K562 (cell line): ENCODE data around the gene SGMS1. TPM values are rescaled to one million over a fixed set of nuclear protein-coding genes. Genes with fewer than 3 reads are reported as not detected.

Experiments
- MXI1 ChIP-seq: IDR thresholded peaks from 2 replicates; pipeline ENCODE4 v1.6.1; 2011; ENCODE audit warnings: low read depth, mild to moderate bottlenecking, improper control_type of control experiment, low read length
- NR4A1 ChIP-seq, 2 experiments: fragments of 250-450 bp in 1 of 2; fragments of 450-650 bp in 1 of 2; sonication (Bioruptor Pico) in 1 of 2; IDR thresholded peaks; 2 replicates each; pipeline versions ENCODE4 v1.4.0 to v1.6.1; 2016 to 2020; ENCODE audit warnings: mild to moderate bottlenecking in 2 of 2, missing compliant biosample characterization in 1 of 2, missing genetic modification characterization in 1 of 2, moderate library complexity in 1 of 2
- ZBTB49 ChIP-seq: sonication (generic); formaldehyde crosslinking; IDR thresholded peaks from 2 replicates; pipeline ENCODE4 v1.8.0; 2022; ENCODE audit warnings: missing genetic modification reagents, mild to moderate bottlenecking, borderline replicate concordance
- ZNF407 ChIP-seq: fragments of 450-650 bp; IDR thresholded peaks from 2 replicates; pipeline ENCODE4 v1.6.1; 2016; ENCODE audit warnings: low read depth
- ZNF431 ChIP-seq: sonication (generic); formaldehyde crosslinking; IDR thresholded peaks from 2 replicates; pipeline ENCODE4 v1.8.0; 2022; ENCODE audit warnings: mild to moderate bottlenecking, missing genetic modification reagents
- polyA plus RNA-seq, 8 experiments: library from polyadenylated mRNA; depleted of rRNA in 4 of 8; stranded (reverse) in 5 of 8; unstranded in 3 of 8; fragments of >200 nt; fragmentation: Nextera tagmentation in 2 of 8; fragmentation: Illumina TruSeq in 1 of 8; extraction: Ambion mirVana in 2 of 8; extraction: Trizol in 1 of 8; gene quantifications; 2 replicates each; pipeline versions ENCODE4 v1.2.1 to v1.2.3, GENCODE V29; 2011 to 2014; ENCODE audit warnings: inconsistent platforms in 1 of 8, missing spikeins in 1 of 8
- total RNA-seq, 7 experiments: library from RNA; depleted of rRNA in 6 of 7; stranded (reverse); fragments of >200 nt in 6 of 7; fragmentation: Illumina TruSeq in 2 of 7; extraction: Trizol in 2 of 7; gene quantifications; 2 replicates each; pipeline versions ENCODE4 v1.2.1 to v1.2.3, GENCODE V29; 2011 to 2021; ENCODE audit warnings: low replicate concordance in 1 of 7
- TF ChIP-seq, protein P1 (sequence below): sonication (generic); formaldehyde crosslinking; IDR thresholded peaks from 2 replicates; pipeline ENCODE4 v1.8.0; 2023; ENCODE audit warnings: missing genetic modification reagents, mild to moderate bottlenecking, borderline replicate concordance
- TF ChIP-seq, protein P2 (sequence below): fragments of 450-650 bp; formaldehyde crosslinking; conservative IDR thresholded peaks from 2 replicates; pipeline ENCODE4 v1.4.0; 2022; ENCODE audit warnings: mild to moderate bottlenecking, missing genetic modification characterization

Gene SGMS1
- total and polyA plus RNA-seq, 9 of the 15 experiments (the other 6 are each of a cell fraction or from before 2014, with no cell fraction given): 22.6 to 232 (median 82.2) TPM

DNA sequence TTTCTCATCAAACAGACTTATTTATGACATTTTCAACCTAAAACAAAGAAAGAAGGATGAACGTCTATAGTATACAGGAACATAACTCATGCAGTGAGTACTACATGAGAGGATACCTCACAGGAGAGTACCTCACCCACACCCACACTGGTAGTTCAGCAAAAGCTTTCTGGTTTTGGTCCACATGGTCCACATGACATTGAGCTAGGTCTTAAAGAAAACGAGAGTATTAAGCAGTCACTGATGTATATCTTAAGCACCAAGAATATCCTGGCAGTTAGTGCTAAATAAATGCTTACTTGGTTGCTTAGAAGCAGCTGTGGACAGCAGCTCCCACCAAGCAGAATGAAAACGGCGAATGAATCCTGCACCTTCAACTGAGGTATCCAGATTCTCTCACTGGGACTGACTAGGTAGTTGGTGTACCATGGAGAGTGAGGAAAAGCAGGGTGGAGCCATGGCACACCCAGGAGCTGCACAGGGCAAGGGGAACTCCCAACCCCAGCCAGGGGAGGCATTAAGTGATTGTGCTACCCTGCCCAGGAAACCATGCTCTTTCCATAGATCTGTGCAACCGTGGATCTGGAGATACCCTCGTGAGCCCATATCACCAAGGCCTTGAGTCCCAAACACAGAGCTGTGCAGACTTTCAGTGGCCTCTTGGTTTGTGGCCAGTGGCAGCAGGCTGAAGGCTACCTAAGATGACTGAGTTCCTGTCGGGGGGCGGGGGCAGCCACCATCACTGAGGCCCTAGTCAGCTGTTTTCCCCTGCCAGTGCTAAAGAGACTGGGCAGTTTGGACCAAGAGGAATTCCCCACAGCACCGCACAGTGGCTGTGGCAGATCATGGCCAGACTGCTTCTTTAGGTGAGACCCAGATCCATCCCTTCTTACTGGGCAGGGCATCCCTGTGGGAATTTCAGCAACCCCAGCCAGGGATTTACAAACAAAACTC is 143.4 kb downstream of the SGMS1 start (continued):
- TF ChIP-seq, protein P1, sequence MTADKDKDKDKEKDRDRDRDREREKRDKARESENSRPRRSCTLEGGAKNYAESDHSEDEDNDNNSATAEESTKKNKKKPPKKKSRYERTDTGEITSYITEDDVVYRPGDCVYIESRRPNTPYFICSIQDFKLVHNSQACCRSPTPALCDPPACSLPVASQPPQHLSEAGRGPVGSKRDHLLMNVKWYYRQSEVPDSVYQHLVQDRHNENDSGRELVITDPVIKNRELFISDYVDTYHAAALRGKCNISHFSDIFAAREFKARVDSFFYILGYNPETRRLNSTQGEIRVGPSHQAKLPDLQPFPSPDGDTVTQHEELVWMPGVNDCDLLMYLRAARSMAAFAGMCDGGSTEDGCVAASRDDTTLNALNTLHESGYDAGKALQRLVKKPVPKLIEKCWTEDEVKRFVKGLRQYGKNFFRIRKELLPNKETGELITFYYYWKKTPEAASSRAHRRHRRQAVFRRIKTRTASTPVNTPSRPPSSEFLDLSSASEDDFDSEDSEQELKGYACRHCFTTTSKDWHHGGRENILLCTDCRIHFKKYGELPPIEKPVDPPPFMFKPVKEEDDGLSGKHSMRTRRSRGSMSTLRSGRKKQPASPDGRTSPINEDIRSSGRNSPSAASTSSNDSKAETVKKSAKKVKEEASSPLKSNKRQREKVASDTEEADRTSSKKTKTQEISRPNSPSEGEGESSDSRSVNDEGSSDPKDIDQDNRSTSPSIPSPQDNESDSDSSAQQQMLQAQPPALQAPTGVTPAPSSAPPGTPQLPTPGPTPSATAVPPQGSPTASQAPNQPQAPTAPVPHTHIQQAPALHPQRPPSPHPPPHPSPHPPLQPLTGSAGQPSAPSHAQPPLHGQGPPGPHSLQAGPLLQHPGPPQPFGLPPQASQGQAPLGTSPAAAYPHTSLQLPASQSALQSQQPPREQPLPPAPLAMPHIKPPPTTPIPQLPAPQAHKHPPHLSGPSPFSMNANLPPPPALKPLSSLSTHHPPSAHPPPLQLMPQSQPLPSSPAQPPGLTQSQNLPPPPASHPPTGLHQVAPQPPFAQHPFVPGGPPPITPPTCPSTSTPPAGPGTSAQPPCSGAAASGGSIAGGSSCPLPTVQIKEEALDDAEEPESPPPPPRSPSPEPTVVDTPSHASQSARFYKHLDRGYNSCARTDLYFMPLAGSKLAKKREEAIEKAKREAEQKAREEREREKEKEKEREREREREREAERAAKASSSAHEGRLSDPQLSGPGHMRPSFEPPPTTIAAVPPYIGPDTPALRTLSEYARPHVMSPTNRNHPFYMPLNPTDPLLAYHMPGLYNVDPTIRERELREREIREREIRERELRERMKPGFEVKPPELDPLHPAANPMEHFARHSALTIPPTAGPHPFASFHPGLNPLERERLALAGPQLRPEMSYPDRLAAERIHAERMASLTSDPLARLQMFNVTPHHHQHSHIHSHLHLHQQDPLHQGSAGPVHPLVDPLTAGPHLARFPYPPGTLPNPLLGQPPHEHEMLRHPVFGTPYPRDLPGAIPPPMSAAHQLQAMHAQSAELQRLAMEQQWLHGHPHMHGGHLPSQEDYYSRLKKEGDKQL (CRISPR knock-in tag): no peak
- TF ChIP-seq ZNF407 (no peak), ZNF431 (CRISPR knock-in tag) (no peak), ZBTB49 (CRISPR knock-in tag) (no peak), MXI1 (no peak), NR4A1 (CRISPR knock-in tag; IDR thresholded peaks at IDR 0.05) (no peak), NR4A1 (tag; IDR thresholded peaks at IDR 0.05) (no peak)
- TF ChIP-seq, protein P2, sequence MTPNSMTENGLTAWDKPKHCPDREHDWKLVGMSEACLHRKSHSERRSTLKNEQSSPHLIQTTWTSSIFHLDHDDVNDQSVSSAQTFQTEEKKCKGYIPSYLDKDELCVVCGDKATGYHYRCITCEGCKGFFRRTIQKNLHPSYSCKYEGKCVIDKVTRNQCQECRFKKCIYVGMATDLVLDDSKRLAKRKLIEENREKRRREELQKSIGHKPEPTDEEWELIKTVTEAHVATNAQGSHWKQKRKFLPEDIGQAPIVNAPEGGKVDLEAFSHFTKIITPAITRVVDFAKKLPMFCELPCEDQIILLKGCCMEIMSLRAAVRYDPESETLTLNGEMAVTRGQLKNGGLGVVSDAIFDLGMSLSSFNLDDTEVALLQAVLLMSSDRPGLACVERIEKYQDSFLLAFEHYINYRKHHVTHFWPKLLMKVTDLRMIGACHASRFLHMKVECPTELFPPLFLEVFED (CRISPR knock-in tag): no peak
